NCI-H526 treated with DMSO at 0.1 percent for 48 hours (cell line): ENCODE results near the gene CDC16.
"Not testable (repeated sequence)": the region's sequence is repeated elsewhere in the genome, so short reads cannot be mapped to it uniquely, and the experiment has no call there.

Experiments
- DNase-seq: peaks from one replicate; lab custom pipeline; 2025; lab: John Stamatoyannopoulos, UW

Gene CDC16

DNA sequence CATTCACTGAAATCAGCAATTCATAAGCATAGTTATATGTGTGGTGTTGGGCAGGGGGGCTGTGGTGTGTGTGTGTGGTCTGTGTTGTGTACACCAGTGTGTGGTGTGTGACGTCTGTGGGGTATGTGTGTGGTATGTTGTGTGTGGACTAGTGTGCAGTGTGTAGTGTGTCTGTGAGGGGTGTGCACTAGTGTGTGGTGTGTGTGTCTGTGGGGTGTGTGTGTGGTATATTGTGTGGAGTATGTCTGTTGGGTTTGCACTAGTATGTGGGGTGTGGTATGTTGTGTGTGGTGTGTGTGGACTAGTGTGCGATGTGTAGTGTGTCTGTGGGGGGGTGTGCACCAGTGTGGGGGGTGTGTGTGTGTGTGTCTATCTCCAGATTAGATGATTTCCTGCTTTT, 7.2 kb upstream of the CDC16 start:
- DNase-seq, result no peak

DNA sequence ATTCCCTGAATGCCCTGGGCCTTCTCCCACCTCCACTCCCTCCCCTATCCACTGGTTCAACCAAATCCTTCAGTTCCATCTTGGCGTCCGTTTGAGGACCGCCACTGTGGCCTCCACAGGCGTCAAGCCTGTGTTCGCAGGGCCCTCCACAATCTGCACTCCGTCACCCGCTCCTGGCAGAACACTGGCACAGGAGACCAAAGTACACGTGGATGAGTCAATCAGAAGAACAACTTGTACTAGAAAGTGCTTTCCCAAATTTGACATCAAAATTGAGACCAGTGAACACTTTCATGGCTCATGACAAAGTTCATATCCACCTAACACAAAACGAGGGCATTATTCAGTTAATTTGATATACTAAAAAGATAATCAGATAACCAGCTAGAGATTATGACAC, 6.5 kb upstream of the CDC16 start:
- no peak for DNase-seq

DNA sequence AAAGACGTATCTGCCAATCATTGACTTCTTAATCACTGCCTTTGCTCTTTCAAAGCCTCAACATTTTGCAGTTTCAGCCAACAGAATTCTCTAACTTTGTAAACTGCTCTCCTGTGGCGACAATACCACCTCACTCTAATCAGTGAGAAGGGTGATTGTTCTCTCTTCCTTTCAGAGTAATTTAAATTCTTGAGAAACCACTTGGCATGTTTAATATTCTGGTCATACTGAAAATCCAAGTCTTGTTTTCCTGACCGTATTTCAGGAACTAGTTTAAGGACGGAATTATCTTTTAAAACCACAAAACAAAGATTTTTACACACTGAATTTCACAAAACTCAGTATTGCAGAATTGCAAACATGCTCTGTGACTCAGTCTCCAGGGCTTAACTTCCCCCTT, 5.2 kb upstream of the CDC16 start:
- no peak for DNase-seq

DNA sequence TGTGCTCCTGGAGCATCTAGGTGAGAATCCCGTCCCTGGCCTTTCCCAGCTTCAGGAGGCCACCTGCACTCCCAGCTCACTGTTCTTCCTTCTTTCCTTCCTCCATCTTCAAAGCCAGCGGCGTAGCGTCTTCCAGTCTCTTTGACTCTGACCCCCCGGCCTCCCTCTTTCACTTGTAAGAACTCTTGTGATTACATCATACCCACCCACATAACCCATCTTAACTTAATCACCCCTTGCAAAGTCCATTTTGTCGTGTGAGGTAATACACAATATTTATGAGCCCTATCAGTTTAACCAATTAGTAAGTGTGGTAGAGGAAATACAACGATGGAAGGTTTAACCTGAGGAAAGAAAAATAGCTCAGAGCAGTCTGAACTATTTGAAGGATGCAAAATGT, 4.6 kb upstream of the CDC16 start:
- no peak for DNase-seq

DNA sequence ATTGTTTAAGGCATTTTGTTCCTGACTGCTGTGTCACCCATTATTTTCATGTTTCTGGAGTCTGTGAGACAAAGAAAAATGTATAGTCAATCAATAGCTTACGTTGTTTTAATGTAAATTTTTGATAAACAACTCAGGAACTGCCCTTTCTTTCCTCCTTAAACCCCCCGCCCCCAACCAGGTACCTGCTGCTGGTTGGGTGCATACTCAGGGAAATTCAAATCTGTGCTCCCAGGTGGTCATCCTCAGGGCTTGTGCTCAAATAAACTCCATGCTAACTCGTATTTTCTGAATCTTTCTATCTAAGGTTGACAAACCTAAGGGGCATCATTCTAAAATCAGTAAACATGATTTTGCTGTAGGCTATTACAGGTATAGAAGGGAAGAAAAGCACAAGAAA, 4.1 kb upstream of the CDC16 start:
- DNase-seq, result no peak

DNA sequence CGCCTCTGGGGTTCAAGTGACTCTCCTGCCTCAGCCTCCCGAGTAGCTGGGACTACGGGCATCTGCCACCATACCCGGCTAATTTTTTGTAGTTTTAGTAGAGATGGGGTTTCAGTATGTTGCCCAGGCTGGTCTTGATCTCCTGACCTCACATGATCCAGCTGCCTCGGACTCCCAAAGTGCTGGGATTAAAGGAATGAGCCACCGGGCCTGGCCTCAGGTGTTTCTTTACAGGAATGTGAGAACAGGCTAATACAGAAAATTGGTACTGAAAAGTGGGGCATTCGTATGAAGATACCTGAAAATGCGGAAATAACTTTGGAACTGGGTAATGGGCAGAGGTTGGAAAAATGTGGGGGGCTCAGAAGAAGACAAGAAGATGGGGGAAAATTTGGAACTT, 2.8 kb upstream of the CDC16 start:
- no peak for DNase-seq

DNA sequence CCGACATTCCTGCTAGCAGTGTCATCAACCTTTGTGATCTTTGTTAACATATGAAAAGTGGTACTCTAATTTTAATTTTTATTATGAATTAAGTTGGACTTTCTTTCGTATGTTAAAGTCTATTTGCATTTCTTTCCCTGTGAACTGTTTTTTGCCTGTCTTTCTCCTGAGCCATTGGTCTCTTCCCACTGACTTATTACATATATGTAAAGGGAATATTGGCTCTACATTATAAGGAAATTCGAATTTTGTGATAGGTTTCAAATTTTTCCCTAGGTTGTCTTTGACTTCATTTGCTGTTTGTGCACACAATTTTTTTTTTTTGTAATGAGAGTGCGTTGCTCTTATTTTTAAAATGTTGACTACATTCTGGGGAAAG, 442 bp upstream of the CDC16 start:
- peak; percentile 59 for DNase-seq

DNA sequence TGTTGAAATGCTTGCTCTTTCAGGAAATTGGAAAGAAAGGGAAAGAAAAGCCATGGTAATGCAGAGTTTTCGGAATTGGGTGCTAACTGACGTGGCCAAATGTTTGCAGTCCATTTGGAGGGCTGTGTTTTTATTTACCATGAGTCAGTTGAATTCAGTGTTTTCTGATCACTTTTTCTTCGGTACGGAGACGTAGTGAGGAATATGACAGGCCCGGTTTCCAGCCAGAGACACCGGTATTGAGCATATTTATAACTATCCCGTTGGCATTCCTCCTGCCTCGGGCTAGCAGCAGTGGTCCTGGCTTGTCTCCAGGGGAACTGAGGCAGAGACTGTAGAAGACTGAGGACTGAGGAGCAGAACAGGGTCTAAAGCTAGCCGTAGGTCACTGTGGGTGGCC, 1.0 kb downstream of the CDC16 start:
- no peak for DNase-seq

DNA sequence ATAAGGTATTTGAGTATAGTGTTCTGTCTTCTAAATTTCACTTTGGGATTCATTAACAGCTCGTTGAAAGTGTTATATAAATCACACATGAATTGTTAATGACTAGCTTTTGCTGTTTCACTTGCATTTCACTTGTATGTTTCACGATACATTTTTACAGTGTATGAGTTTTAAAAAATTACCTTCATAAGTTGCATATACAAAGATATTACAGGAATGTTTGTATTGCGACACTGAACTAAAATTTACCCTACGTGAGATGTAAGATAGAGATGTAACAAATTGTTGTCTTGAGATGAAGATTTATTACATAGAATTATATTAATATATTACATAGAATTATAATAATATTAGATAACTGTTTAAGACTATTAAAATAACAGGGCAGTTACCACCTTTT, 1.5 kb downstream of the CDC16 start:
- no peak for DNase-seq

DNA sequence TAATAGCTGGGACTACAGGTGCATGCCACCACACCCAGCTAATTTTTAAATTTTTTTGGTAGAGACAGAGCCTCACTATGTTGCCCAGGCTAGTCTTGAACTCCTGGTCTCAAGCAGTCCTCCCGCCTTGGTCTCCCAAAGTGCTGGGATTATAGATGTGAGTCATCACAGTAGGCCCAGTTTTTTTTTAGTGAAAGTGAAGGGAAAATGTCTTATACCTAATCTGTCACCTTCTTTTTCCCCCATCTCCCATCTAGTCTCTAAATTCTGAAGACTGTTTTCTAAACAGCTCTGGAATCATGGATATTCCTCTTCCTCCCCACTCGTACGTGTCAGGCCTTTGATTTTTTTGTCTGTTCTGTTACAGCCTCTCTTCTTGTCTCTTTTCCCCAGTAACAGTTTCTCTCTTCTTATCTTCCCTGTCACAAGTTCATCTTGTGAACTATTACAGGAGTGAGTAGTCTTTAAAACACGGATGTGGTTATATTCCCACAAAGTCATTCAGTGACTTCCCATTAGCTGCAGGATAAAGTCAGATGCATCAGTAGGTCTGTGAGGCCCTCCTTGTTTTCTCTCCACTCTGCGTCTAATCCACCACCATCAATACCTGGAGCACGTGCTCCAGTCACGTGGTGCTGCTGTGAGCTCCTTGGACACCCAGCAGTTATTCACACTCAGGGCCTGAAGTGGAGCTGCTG, 2.9 kb downstream of the CDC16 start:
- no peak for DNase-seq

DNA sequence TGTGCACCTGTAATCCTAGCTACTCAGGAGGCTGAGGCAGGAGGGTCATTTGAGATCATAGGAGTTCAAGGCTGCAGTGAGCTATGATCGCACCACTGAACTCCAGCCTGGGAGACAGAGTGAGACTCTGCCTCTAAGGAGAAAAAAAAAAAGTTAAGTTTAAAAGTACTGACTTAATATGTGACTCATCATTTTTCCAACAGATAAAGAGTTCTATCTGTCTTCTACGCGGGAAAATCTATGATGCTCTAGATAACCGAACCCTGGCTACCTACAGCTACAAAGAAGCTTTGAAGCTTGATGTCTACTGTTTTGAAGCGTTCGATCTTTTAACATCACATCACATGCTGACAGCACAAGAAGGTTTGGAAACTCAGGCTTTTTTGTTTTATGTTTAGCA, 7.2 kb downstream of the CDC16 start:
- no peak for DNase-seq

DNA sequence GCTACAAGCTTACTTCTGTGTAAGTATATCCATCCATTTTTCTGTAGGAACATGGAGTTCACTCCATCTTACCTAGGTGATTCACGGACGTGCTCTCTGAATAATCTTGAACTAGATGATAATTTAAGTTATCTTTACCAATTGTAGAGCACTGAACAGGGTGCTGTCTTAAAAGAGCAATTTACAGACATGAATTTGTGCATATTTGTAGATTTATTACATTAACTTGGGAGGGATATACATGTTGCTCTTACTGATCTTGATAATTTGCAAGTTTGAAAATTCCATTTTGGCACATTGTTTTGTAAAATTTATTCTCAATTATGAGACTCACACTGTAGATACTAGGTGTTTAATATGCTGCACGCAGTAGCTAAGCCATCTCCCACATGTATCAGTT, 9.3 kb downstream of the CDC16 start:
- DNase-seq, result no peak

DNA sequence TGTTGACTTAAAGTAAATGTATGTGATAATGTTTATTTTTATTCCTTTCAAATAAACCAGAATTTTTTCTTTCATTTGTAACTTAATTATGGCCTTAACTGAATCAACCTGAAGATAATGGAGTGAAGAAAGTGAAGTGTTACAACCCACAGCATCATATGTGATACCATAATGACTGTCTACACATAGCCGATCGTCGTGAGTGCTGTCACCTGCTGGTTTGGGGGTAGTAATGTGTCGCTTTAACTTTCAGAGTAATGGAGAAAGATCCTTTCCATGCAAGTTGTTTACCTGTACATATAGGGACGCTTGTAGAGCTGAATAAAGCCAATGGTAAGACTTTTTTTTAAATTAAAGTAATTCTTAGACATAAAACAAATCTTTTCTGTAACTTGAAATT, 9.9 kb downstream of the CDC16 start:
- DNase-seq, result no peak

DNA sequence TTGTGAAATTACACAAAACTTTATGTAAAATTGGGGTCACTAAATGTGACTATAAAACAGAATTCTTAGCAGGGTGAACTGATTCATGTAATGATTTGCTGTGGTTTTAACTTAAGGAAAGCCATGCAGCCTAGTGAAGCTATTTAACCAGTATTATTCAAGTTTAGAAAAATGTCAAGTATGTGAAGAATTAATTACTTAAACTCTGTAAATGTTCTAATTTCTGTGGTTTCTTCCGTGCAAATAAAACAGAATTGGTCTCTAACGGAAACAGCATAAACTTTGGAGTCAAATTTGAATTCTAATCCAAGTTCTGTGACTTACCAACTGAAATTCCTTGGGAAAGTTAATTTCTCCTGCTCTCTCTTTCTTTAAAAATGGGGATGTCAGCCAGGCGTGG, 13.3 kb downstream of the CDC16 start:
- DNase-seq, result no peak

DNA sequence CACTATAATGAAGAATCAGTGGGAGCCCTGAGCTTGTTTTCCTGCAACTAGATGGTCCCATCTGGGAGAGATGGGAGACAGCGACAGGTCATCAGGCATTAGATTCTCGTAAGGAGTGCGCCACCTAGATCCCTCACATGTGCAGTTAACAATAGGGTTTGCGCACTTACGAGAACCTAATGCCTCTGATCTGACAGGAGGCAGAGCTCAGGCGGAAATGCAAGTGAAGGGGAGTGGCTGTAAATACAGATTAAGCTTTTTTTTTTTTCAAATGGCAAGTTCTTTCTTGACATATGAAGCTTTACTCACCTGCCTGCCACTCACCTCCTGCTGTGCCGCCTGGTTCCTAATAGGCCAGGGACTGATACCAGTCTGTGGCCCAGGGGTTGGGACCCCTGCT, 14.4 kb downstream of the CDC16 start:
- no peak for DNase-seq

DNA sequence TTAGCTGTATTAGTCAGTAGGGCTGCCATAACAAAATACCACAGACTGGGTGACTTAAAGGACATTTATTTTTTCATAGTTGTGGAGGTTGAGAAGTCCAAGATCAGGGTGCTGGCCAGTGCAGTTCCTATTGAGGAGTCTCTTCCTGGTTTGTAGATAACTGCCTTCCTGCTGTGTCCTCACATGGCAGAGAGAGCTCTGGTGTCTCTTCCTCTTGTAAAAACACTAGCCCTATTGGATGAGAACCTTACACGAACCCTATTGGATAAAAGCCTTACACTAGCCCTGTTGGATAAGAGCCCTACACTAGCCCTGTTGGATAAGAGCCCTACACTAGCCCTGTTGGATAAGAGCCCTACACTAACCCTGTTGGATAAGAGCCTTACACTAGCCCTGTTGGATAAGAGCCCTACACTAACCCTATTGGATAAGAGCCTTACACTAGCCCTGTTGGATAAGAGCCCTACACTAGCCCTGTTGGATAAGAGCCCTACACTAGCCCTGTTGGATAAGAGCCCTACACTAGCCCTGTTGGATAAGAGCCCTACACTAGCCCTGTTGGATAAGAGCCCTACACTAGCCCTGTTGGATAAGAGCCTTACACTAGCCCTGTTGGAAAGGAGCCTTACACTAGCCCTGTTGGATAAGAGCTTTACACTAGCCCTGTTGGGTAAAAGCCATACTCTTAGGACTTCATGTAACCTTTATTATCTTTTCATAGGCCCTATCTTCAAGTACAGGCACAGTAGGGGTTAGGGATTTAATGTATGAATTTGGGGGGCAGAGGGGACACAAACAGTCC, 17.1 kb downstream of the CDC16 start:
- not testable (repeated sequence) for DNase-seq

DNA sequence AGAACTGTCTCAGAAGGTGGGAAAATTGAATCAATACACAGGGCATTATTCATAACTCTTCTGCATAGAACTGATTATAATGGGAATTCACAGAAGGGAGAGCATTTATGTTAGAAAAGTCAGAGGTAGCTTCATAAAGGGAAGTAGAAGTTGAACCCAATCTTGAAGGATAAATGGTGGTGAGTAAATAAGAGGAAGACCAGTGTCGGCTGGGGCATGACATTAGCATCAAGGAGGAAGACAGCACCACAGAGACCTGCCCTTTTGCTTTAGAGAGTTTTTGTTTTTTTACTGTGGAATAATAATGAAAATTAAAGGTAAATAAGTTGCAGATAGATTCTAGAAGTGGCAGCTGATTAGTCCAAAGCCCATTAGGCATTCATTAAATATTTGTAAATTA, 21.9 kb downstream of the CDC16 start:
- DNase-seq, result no peak

DNA sequence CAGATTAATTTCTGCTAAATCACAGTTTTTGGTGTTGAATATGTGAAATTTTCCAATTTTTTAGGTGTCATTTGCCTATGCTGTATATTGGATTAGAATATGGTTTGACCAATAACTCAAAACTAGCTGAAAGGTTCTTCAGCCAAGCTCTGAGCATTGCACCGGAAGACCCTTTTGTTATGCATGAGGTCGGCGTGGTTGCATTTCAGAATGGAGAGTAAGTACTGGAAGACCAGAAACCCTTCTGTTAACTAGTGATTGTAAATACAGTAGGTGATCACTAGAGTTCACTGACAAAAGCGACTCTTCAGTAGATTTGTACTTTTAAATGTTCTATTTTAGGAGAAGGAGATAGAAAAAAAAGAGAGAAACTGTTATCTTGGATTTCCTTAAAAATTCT, 22.3 kb downstream of the CDC16 start:
- no peak for DNase-seq

DNA sequence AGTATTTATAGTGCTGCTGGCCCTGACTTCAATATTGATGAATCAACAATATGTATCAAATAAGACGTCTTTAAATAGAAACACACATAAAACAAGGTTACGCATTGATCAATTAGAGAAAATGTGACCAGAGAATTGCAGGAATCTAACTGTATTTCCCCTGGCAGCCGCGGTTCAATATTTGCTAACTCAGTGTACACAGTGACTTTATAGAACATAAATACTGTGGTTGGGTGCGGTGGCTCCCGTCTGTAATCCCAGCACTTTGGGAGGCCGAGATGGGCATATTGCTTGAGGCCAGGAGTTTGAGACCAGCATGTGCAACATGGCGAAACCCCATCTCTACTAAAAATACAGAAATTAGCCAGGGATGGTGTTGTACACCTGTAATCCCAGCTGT, 23.9 kb downstream of the CDC16 start:
- DNase-seq, result no peak

DNA sequence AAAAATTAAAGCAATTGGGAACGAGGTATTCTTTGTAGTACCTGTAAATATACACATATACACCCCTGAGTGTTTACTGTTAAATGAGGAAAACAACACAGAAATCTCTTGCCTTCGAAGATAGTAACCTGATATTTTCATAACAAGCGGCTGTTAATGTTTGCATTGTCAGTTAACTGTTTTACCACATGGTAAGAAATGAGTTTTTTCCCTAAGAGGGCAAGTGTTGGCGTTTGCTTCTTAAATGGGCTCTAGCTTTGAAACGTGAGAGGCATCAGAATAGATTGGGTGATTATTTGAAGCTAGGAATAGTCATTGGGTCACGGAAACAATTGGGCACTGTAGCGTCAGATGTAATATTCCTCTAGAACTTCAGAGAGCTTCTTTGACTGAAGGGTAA, 24.7 kb downstream of the CDC16 start:
- DNase-seq, result no peak

DNA sequence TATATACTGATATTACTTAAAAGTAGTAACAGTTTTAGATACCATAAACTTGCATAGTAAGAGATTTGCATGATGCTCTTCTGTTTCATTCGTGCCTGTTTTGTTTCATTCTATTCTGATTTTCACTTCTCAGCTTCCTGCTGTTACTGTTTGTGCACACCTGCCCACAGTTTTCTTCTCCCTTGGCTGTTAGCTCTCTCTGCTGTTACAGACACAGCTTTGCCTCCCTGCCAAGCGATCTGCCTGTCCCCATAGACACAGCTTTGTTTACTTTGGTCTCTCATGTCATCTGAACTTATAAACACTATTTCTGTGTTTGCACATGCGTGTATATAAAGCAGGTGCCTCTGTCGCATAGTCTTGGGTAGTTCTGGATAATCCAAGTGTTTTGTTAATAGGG, 25.3 kb downstream of the CDC16 start:
- peak; percentile 62 for DNase-seq

DNA sequence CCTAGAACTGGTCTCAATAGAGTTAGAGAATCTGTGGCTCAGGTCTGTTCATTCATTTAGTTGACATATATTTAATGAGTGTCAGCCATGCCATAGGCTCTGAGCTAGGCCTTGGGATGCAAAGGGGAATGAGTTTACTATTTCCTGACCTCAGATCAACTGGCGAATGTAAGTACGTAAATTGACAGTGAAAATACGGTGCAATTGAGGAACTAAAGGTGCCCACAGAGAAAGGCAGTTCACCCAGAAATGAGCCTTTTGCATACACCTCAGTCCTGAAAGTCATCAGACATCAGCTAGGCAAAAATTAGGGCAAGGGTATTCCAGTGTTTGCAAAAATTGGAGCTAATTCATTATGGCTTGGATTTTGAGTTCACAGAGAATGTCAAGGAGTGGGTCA, 26.1 kb downstream of the CDC16 start:
- DNase-seq, result no peak

DNA sequence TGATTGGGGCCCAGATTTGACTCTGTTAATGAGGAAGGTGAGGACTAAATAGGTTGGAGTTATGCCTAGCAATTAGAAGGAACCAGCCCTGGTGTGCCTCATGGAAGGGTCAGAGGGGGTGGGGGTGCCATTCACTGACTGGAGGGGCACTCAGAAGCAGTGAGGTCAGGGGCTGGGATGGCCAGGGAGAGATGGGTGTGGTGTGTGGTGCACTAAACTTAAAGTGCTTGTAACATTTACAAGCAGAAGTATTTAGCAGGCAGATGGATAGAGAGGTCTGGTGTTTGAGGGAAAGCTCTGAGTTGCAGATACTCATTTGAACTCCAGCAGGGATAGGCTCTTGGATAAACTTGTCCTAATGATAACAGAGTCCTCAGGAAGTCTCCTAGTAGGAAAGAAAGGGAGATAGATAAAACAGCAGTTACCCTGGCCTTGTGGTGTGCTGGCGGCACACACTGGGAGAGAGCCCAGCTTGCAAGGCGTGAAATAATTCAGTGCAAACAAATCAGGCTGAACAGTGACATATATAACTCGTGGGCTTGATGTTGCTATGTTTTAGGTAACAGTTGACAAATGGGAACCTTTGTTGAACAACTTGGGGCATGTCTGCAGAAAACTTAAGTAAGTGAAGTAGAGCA, 26.8 kb downstream of the CDC16 start:
- DNase-seq, result no peak

DNA sequence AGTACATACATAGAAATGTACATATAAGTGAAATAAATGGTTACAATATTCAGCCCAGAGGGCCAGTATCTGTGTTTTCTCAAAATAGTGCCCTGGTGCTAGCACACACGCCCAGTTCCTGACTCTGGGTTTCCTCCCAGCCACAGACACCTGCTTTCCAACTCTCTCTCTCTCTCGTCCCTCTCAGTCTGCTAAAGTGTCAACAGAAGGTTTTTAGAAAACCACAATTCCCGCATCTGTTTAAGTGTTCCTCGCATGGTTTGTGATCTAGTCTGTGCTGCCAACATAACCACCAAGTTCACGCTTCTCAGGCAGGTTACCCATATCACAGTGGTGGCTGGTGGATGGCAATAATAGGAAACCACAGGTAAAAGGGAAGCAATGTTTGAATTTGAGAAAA, 28.9 kb downstream of the CDC16 start:
- DNase-seq, result no peak
